ENCODE results near the gene CCDC195.

Gene CCDC195

GRCh38 chr2:224747765-224748164 is 31.6 kb upstream of the CCDC195 start:
- no peaks in the 10 kb centered on the region for H3K9me3 ChIP-seq (ENCODE audit: insufficient read depth, low read length)
- TF ChIP-seq ZNF274 (IDR thresholded peaks at IDR 0.05; ENCODE audit: low read depth, low read length), result no peak
- DNase-seq (ENCODE audit: low read depth, low spot score), result no peak

DNA sequence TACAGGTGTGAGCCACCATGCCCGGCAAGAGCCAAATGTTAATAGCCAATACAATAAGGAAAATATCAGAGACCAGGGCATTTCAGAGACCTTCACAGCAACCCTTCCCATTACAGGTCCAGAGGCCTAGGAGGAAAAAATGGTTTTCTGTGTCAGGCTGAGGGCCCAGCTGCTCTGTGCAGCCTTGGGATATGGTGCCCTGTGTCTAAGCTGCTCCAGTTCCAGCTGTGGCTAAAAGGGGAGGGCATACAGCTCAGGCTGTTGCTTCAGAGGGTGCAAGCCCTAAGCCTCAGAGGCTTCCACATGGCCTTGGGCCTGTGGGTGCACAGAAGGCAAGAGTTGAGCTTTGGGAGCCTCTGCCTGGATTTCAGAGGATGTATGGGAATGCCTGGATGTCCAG is 20.1 kb upstream of the CCDC195 start:
- DNase-seq (ENCODE audit: low read depth, low spot score), result no peak
- Histone ChIP-seq H3K4me3 (ENCODE audit: insufficient read length, low read depth) (no peak overlapping the region), H3K4me1 (ENCODE audit: insufficient read depth, insufficient read length) (no peaks in the 10 kb centered on the region), H3K9ac (ENCODE audit: insufficient read length, low read depth) (no peak overlapping the region), H3K9me3 (ENCODE audit: insufficient read depth, low read length) (peaks cover 32% of the 10 kb centered on the region), H3K36me3 (ENCODE audit: insufficient read depth, insufficient read length, low read length) (no peaks in the 10 kb centered on the region), H3K27me3 (ENCODE audit: insufficient read depth, insufficient read length) (no peaks in the 10 kb centered on the region)
- TF ChIP-seq YY1 (IDR thresholded peaks at IDR 0.05; ENCODE audit: insufficient read depth, insufficient read length) (no peak), SUZ12 (IDR thresholded peaks at IDR 0.05; ENCODE audit: extremely low read depth, insufficient read depth, insufficient read length) (no peak), ZNF274 (IDR thresholded peaks at IDR 0.05; ENCODE audit: low read depth, low read length) (no peak)

More at GRCh38 chr2:224747765-224748164, 31.6 kb upstream of the CCDC195 start:
- no peak overlapping the region for H3K4me3 ChIP-seq (ENCODE audit: insufficient read length, low read depth)
- no peaks in the 10 kb centered on the region for H3K36me3 ChIP-seq (ENCODE audit: insufficient read depth, insufficient read length, low read length)
- no peak overlapping the region for H3K9ac ChIP-seq (ENCODE audit: insufficient read length, low read depth)
- H3K4me1 ChIP-seq (ENCODE audit: insufficient read depth, insufficient read length), result no peaks in the 10 kb centered on the region
- H3K27me3 ChIP-seq (ENCODE audit: insufficient read depth, insufficient read length), result no peaks in the 10 kb centered on the region

- DNase-seq (ENCODE audit: low read depth, low spot score), result no peak
- peaks cover 32% of the 10 kb centered on the region for H3K9me3 ChIP-seq (ENCODE audit: insufficient read depth, low read length)
These were observed 18.8 kb upstream of the CCDC195 start for GRCh38 chr2:224734949-224735348.

GRCh38 chr2:224731665-224732064 is 15.5 kb upstream of the CCDC195 start:
- H3K27me3 ChIP-seq (ENCODE audit: insufficient read depth, insufficient read length), result no peaks in the 10 kb centered on the region
- H3K4me3 ChIP-seq (ENCODE audit: insufficient read length, low read depth), result no peak overlapping the region
- H3K9ac ChIP-seq (ENCODE audit: insufficient read length, low read depth), result no peak overlapping the region
- DNase-seq (ENCODE audit: low read depth, low spot score), result no peak
- H3K4me1 ChIP-seq (ENCODE audit: insufficient read depth, insufficient read length), result no peaks in the 10 kb centered on the region
- H3K9me3 ChIP-seq (ENCODE audit: insufficient read depth, low read length), result peaks cover 26% of the 10 kb centered on the region
- H3K36me3 ChIP-seq (ENCODE audit: insufficient read depth, insufficient read length, low read length), result no peaks in the 10 kb centered on the region
- TF ChIP-seq YY1 (IDR thresholded peaks at IDR 0.05; ENCODE audit: insufficient read depth, insufficient read length) (no peak), SUZ12 (IDR thresholded peaks at IDR 0.05; ENCODE audit: extremely low read depth, insufficient read depth, insufficient read length) (no peak), ZNF274 (IDR thresholded peaks at IDR 0.05; ENCODE audit: low read depth, low read length) (no peak)

More at GRCh38 chr2:224734949-224735348, 18.8 kb upstream of the CCDC195 start:
- Histone ChIP-seq H3K4me1 (ENCODE audit: insufficient read depth, insufficient read length) (no peaks in the 10 kb centered on the region), H3K27me3 (ENCODE audit: insufficient read depth, insufficient read length) (no peaks in the 10 kb centered on the region), H3K9ac (ENCODE audit: insufficient read length, low read depth) (no peak overlapping the region), H3K36me3 (ENCODE audit: insufficient read depth, insufficient read length, low read length) (no peaks in the 10 kb centered on the region), H3K4me3 (ENCODE audit: insufficient read length, low read depth) (no peak overlapping the region)
- TF ChIP-seq SUZ12 (IDR thresholded peaks at IDR 0.05; ENCODE audit: extremely low read depth, insufficient read depth, insufficient read length), result no peak
- TF ChIP-seq YY1 (IDR thresholded peaks at IDR 0.05; ENCODE audit: insufficient read depth, insufficient read length), result no peak
- TF ChIP-seq ZNF274 (IDR thresholded peaks at IDR 0.05; ENCODE audit: low read depth, low read length), result no peak

DNA sequence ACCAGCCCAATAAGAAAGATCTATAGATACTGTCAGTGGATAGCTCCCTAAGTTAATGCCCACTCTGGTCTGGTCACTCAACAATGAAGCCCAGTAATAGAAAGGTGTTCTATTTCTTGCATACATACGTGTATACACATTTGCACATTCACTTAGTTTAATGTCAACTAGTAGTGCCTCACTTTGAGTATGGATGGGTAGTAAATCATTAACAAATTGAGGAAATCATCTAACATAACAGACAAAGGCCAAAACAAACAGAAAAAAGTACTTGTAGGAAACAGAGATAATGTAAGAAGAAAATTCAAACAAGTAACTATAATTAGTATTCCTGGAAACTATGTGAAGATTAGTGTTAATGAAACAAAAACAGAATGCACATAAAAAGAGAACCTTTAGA is 13.3 kb upstream of the CCDC195 start:
- TF ChIP-seq ZNF274 (IDR thresholded peaks at IDR 0.05; ENCODE audit: low read depth, low read length), result no peak
- TF ChIP-seq SUZ12 (IDR thresholded peaks at IDR 0.05; ENCODE audit: extremely low read depth, insufficient read depth, insufficient read length), result no peak
- TF ChIP-seq YY1 (IDR thresholded peaks at IDR 0.05; ENCODE audit: insufficient read depth, insufficient read length), result no peak
- no peaks in the 10 kb centered on the region for H3K36me3 ChIP-seq (ENCODE audit: insufficient read depth, insufficient read length, low read length)
- H3K4me3 ChIP-seq (ENCODE audit: insufficient read length, low read depth), result no peak overlapping the region
- H3K9me3 ChIP-seq (ENCODE audit: insufficient read depth, low read length), result 0 out of 2 replicates have a peak, but pooled peaks cover 8% of the 10 kb centered on the region
- no peak for DNase-seq (ENCODE audit: low read depth, low spot score)
- no peaks in the 10 kb centered on the region for H3K4me1 ChIP-seq (ENCODE audit: insufficient read depth, insufficient read length)
- no peak overlapping the region for H3K9ac ChIP-seq (ENCODE audit: insufficient read length, low read depth)
- H3K27me3 ChIP-seq (ENCODE audit: insufficient read depth, insufficient read length), result no peaks in the 10 kb centered on the region

DNA sequence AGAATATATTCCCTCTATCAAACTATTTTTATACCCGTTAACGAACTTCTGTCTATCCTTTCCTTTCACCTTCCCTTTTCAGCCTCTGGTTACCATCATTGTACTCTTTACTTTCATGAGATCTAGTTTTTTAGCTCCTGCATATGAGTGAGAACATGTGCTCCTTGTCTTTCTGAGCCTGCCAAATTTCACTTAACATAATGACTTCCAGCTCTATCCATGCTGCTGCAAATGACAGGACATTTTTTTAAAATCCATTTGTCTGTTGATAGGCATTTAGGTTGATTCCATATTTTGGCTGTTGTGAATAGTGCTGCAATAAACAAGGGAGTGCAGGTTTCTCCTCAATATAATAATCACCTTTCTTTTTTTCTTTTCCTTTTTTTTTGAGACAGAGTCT is 8.2 kb upstream of the CCDC195 start:
- DNase-seq (ENCODE audit: low read depth, low spot score), result no peak
- Histone ChIP-seq H3K9me3 (ENCODE audit: insufficient read depth, low read length) (0 out of 2 replicates have a peak, but pooled peaks cover 6% of the 10 kb centered on the region), H3K36me3 (ENCODE audit: insufficient read depth, insufficient read length, low read length) (no peaks in the 10 kb centered on the region), H3K27me3 (ENCODE audit: insufficient read depth, insufficient read length) (no peaks in the 10 kb centered on the region), H3K4me3 (ENCODE audit: insufficient read length, low read depth) (no peak overlapping the region), H3K9ac (ENCODE audit: insufficient read length, low read depth) (no peak overlapping the region), H3K4me1 (ENCODE audit: insufficient read depth, insufficient read length) (no peaks in the 10 kb centered on the region)
- TF ChIP-seq ZNF274 (IDR thresholded peaks at IDR 0.05; ENCODE audit: low read depth, low read length), result no peak

DNA sequence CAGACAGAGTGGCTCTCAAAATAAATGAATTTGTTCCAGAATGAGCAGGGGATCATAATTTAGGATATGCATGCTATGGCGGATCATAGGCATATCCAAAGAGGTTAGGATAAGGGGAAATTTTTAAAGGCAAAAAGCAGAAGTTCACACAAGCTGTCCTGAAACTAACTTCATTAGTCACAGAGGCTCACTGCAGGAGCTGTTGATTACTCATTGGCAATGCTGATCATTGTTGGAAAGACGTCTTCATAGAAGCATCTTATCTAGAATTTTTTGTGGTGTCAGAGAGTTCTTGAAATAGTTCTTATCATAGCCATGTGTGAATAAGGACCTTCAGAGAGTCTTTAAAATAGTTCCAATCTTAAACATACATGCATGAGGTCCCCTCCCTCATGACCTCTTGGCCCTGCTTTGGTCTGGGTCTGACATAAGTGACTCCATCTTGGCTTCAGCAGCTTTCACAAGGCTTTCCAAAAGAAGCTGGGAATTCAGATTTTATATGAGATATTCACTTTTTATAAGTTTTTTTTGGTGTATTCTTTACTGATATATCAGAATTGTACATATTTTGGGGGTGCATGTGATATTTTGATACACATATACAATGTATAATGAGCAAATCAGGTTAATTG is 7.5 kb upstream of the CCDC195 start:
- H3K4me3 ChIP-seq (ENCODE audit: insufficient read length, low read depth), result no peak overlapping the region
- no peaks in the 10 kb centered on the region for H3K27me3 ChIP-seq (ENCODE audit: insufficient read depth, insufficient read length)
- DNase-seq (ENCODE audit: low read depth, low spot score), result no peak
- peaks cover 9% of the 10 kb centered on the region; the same call in 1 of the 2 replicates for H3K9me3 ChIP-seq (ENCODE audit: insufficient read depth, low read length)
- TF ChIP-seq YY1 (IDR thresholded peaks at IDR 0.05; ENCODE audit: insufficient read depth, insufficient read length) (no peak), SUZ12 (IDR thresholded peaks at IDR 0.05; ENCODE audit: extremely low read depth, insufficient read depth, insufficient read length) (no peak), ZNF274 (IDR thresholded peaks at IDR 0.05; ENCODE audit: low read depth, low read length) (no peak)
- H3K36me3 ChIP-seq (ENCODE audit: insufficient read depth, insufficient read length, low read length), result no peaks in the 10 kb centered on the region
- H3K9ac ChIP-seq (ENCODE audit: insufficient read length, low read depth), result no peak overlapping the region
- no peaks in the 10 kb centered on the region for H3K4me1 ChIP-seq (ENCODE audit: insufficient read depth, insufficient read length)
